Skeletal muscle cell (primary cell): ENCODE data around the gene NCKAP5L.
"Not testable (repeated sequence)": the region's sequence is repeated elsewhere in the genome, so short reads cannot be mapped to it uniquely, and the experiment has no call there.

Source experiments
- DNase-seq: peaks from one replicate; pipeline ENCODE4 v3.0.0-alpha.2; 2010; ENCODE audit warnings: low read depth
- H3K4me3 ChIP-seq: 2 replicates; pipeline ENCODE4 v1.5.1; 2011; ENCODE audit warnings: low read depth, mild to moderate bottlenecking, control low read depth, low read length, moderate library complexity

The NCKAP5L gene

DNA sequence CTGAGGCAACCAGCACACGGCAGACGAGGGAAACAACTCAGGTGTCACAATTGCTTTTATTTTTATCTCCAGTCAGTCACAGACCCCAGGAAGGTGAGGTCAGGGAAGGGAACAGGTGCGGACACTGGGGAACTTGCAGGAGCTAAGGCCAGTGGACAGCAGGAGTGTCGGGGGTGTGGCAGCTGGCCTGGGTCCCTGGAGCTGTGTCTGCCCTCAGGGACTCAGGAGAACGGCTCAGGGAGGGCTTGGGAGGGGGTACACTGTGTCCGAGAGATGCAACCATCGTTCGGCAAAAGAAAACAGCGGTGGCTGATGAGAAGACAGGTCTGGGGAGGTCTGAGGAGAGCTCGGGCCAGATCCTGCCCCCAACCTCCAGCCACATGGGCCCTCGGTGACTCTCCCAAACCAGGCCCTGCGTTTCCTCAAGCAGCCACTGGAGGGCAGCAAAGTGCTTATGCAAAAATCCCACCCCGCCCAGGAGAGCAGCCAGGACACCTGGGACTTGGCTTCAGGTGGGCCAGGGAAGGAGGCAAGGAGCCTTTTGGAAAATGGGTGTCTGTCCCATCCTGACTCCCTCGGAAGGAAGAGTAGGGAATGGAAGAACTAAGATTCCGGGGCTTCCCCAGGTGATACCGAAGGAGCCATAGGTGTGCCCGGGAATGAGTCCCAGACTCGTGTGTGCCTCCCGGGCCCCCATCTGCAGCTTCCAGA is 38.8 kb upstream of the NCKAP5L start:
- DNase-seq: no peak
- H3K4me3 ChIP-seq: no peak overlapping the region

DNA sequence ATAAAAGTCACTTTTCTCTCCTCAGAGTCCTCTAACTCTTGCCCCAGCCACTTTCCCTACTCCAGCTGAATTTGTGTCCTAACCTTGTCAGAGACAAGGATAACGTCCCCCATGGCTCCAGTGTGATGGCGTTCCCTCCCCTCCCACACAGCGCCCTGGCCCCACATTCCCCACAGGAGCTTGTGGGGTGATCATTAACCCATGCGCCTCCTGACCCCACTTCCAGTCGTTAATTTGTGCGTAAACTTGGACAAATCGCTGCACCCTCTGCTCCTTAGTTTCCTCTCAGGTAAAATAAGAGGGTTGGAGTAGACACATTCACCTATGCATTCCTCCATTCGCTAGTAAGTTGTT is 37.5 kb upstream of the NCKAP5L start:
- DNase-seq: no peak
- H3K4me3 ChIP-seq: no peak overlapping the region

DNA sequence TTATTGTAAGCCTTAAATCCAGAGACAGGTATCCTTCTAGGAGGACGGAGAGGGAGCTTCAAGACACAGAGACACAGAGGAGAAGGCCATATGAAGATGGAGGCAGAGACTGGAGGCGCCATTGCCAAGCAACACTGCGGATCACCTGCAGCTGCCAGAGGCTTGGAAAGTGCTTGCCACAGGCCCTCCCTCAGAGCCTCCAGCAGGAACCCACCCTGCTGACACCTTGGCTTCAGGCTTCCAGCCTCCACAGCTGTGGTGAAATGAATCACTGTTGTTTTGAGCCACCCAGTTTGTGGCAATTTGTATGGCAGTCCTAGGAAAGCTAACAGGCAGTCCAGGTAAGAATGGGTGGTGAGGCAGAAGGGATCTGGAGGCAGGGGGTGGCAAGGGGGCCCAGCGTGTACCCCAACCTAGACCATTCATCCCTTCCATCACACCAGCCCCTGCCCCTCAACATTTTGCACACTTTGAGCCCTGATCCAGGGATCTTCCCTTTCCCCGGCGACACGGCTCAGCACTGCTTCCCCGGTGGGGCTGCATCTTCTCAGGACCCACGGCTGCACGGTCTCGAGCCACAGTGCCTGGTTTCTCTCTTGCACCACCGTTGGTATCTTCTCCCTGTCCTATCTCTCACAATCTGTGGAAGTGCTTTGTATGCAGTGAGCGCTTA is 37.0 kb upstream of the NCKAP5L start:
- no peak for DNase-seq
- no peak overlapping the region for H3K4me3 ChIP-seq

DNA sequence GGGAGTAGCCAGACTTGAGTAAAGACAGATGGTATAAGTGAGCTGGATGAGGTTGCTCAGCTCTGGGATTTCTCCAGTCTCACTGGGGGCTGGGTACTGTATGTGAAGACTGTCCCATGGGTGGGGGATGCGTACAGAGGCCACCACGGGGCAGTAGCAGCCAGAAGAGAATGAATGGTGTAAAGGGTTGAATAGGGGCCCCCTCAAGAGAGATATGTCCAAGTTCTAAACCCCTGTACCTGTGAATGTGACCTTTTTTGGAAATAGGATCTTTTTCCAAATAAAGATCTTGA is 36.5 kb upstream of the NCKAP5L start:
- no peak for DNase-seq
- H3K4me3 ChIP-seq: no peak overlapping the region

DNA sequence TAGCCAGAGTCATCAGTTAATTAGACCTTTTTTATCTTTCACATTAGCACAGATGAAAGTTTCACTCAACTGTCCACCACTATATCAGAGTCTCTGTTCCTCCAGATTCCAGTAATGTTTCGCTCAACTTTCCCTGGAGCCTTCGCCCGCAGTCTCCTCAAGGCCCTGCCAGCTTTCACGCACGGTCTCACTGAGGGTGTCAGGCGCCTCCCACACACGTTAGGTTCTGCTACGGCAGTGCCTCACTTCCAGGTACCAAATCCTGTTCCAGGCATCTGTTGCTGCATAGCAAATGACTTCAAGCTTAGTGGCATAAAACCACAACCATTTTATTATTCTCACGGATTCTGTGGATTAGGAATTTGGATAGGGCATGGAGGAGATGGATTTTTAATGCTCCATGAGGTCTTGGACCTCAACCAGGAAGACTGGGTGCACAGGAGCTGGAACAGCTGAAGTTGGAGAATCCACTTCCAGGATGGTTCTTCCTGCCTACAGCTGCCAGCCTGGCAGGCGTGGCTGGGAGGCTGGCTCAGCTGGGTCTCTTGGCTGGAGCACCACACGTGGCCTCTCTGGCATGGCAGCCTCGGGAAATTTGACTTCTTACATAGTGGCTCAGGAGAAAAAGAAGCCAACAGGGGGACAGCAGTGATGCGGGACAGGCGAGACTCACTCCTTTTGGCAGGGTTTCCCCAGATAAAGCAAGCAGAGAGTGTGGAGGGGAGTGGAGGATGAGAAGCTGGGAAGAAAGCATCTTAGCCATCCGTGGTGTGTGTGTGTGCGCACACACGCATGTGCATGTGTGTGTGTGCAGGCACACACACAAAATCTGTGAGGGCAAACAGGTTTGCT is 36.0 kb upstream of the NCKAP5L start:
- DNase-seq: no peak
- no peak overlapping the region for H3K4me3 ChIP-seq

DNA sequence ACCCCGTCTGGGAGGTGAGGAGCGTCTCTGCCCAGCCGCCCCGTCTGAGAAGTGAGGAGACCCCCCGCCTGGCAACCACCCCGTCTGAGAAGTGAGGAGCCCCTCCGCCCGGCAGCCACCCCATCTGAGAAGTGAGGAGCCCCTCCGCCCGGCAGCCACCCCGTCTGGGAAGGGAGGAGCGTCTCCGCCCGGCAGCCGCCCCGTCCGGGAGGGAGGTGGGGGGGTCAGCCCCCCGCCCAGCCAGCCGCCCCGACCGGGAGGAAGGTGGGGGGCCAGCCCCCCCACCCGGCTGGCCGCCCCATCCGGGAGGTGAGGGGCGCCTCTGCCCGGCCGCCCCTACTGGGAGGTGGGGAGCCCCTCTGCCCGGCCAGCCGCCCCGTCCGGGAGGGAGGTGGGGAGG is 32.7 kb upstream of the NCKAP5L start:
- not testable (repeated sequence) for DNase-seq, H3K4me3 ChIP-seq

DNA sequence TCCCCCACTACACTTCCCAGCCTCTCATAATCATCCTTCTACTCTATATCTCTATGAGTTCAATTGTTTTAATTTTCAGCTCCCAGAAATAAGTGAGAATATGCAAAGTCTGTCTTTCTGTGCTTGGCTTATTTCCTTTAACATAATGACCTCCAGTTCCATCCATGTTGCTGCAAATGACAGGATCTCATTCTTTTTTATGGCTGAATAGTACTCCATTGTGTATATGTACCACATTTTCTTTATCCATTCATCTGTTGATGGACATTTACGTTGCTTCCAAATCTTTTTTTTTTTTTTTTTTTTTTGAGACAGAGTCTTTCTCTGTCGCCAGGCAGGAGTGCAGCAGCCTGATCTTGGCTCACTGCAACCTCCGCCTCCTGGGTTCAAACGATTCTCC is 27.7 kb upstream of the NCKAP5L start:
- not testable (repeated sequence) for DNase-seq, H3K4me3 ChIP-seq

DNA sequence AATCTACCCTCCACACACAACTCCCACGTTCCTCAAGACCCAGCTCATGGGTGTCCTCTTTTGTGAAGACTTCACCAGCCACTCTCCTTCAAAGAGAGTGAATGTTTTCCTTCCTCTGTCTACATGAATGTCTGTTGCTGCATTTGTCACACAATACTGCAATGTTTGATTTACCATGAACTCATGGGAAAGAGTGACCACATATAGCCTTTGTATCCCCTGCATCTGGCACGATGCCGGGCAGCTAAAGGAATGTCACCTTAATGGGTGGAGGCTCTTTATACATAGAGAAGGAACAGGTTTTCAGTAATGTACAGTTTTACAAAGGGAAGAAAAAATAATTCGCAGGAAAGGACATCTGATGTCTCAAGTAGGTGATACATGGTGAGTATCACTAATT is 26.8 kb upstream of the NCKAP5L start:
- H3K4me3 ChIP-seq: no peak overlapping the region
- DNase-seq: no peak

DNA sequence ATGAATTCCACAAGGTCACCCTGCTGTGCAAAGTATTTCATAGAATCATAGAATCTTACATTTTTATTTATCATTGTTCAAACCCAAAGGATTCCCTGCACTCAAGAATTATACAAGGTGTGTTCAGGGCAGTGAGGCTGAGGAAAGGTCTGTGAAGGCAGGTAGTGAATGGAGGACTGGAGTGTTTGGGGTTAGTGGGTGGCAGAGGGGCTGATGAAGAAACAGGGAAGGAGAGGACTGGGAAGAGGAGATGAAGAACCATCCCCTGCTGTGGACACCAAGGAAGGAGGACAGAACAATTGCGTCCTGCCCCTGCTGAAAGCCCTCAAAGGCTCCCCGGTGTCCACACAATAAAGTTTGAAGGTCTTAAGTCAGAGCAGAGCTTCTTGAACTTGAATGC is 25.5 kb upstream of the NCKAP5L start:
- no peak overlapping the region for H3K4me3 ChIP-seq
- DNase-seq: no peak

DNA sequence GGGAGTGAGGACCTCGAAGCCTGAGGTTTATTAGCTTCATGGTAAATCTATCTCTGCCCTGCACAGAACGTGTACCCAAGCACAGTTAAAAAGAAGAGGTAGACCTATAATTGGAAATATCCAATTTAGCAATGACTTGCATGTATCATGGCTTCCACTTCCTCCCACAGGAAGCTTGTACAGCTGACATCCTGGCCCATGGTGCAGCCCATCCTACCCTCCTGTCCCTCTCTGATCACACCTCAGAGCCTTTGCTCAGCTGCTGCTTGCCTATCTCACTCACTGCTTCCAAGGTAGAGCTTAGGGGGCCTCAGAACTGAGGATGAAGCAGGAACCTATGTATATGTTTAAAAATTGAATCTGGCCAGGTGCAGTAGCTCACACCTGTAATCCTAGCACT is 18.9 kb upstream of the NCKAP5L start:
- no peak for DNase-seq
- no peak overlapping the region for H3K4me3 ChIP-seq

DNA sequence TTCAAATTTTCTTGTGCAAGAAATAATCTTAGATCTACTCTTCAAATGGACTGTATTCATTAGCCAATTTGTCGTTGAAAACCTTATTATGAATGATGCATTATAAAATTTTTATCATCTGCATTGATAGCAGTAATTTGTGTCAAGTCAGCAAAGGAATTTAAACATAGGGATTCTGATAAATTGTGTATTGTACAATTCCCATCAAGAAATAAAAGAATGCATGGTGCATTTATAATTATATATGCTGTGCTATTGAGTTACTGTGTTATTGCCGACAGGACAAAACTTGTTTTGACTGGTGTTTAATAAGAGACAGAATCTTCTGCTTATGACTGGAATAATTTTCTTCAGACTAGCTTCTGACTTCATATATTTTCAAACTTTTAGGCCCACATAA is 17.8 kb upstream of the NCKAP5L start:
- DNase-seq: no peak
- H3K4me3 ChIP-seq: no peak overlapping the region

DNA sequence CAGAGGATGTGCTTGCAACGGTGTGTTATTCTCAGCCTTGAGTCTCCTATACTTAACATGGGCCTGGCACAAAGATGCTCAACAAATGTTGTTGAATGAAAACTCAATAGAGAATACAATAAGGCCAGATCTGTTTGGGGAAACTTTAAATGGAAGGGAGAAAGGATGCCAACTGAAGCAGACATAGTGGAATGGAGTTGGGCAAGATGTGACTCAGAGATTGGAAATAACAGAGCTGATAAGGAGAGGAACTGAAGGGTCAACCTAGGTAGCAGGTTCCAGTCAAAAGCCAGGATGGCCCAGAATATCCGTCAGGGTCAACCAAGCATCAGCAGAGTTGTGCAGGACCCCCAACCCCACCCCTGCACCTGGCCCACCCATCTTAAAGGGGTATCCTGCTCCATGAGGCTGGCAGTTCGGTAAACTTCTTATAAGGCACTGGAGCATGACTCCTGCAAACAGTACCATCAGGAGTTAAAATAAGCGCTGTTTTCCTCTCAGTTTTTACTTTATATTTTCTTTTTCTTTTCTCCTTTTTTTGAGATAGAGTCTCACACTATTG is 15.7 kb upstream of the NCKAP5L start:
- no peak overlapping the region for H3K4me3 ChIP-seq
- no peak for DNase-seq

DNA sequence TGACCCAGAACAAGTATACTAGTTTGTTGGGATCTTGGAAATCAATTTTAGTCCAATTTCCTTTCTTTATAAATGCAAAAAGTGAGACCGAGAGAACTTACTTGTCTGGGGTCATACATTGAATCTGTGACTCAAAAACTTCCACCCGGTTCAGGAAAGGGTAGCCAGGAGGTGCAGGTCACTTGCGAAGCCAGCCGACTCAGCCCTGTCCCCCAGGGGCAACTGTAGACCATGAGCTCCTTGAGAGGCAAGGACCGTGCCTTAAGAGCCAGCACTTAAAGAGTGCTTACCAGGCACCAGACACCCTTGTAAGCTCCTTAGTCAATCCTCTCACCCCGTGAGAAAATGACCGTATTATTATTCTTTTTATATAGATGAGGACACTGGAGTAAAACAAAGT is 15.2 kb upstream of the NCKAP5L start:
- peak overlapping the region; percentile 70 for H3K4me3 ChIP-seq
- no peak for DNase-seq

DNA sequence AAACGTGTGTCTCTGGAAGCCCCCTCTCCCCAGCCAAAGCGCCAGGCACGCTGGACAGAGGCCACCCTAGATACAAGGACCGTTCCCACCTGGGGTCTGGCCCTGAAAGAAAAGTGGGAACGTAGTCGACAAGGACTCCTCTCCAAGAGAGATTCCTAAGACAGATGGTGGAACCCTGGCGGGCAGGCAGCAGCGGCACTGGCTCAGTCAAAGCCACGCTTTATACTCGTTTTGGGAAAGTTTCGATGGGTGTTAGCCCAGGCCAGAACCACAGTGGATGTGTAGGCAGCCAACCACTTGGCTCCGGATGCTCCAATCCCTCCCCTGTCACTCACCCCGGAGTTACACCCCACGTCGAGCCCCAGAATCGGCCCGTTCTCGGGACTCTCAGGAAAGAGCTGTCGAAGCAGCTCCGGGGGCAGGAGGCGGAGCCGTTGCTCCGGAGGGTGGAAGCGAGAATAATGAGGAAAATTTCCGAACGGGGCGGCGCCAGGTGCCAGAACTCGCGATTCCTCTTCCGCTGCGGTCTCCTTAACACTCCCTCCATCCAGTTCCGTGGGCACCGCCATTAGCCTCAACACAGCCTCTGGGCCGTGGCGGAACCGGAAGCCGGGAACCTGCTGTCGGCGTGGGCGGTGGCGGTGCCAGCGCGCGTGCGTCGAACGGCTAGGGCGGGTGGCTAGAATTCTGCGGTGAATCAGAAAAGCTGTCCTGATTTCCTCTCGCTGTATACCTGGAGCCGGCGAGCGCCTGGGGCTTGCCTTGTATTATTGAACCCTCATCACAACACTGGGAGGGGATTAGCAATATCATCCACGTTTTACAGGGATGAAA is 14.5 kb upstream of the NCKAP5L start, which contains the start of gene BCDIN3D:
TSS of gene BCDIN3D (minus strand) at position 588 of the 834 bp plus-strand sequence. CDS start at position 569, 19 bp downstream.
- DNase-seq: peak; percentile 61

DNA sequence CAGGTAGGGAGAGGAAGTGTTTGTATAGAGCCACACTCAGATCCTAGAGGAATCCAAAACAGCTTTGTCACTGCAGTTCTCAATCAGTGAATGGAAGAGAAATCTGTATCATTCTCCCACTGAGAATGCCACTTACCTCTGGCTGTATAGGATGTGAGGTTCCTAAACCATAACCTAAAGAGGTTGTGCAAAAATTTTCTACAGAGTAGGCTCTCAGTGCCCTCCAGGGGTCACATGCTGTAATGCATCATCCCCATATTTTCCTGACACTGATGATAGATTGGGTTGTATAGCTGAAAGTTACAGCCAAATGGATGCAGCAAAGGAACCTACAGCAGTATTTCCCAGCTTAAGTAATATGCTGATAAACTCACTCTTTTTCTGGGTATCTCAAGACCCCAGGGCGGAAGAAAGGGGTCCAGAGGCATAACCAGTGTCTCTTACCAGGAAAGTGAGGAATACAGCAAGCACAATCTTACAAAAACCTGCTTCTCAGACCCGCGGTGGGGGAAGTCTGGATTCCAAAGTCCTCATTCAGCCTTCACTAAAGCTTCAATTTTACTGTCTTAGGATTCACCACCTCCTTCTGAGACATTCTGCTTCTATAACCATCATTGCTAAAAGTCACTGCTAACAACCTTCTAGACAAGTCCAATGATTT is 10.9 kb upstream of the NCKAP5L start:
- no peak for DNase-seq
- H3K4me3 ChIP-seq: no peak overlapping the region

More for the DNA sequence above, 14.5 kb upstream of the NCKAP5L start, which contains the start of gene BCDIN3D:
- peak within 1 kb of the TSS; percentile 70 for H3K4me3 ChIP-seq

DNA sequence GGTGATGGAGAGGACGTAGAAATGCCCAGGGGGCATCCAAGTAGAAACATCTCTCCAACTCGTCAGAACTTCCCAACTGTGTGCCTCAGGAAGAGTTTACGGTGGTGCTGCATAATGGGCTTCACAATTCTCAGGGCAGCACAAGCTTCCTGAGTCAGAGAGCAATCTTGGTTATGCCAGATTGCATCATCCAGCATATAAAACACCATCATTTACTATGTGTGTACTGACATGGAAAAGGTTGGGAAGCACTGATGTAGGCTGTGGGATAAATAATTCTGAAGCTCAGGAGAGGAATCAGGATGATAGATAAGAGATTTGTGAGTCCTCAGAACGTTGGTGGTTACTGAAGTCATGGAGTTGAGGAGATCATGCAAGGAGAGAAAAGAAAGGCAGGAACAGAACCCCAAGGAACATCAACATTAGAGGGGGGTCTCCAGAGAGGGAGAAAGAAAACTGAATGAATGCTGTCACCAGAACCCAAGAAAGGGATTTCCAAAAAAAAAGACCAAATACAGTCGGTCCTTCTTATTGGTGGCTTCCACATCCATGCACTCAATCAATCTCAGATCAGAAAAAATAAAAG is 4.7 kb upstream of the NCKAP5L start:
- no peak overlapping the region for H3K4me3 ChIP-seq
- no peak for DNase-seq

DNA sequence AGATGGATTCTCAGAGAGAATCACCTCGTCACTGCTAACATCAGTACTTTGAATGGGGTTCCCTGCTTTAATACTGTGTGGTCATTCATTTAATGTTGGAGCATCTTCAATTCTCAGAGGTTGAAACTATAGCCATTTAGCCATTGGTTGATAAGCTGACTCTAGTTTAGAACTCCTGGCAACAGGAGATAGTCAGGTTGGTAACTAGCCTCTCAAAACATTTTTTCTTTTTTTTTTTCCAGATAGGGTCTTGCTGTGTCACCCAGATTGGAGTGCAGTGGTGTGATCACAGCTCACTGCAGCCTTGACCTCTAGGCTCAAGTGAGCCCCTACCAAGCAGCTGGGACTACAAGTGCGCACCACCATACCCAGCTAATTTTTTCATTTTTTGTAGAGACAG is 3.5 kb upstream of the NCKAP5L start:
- H3K4me3 ChIP-seq: no peak overlapping the region
- no peak for DNase-seq

DNA sequence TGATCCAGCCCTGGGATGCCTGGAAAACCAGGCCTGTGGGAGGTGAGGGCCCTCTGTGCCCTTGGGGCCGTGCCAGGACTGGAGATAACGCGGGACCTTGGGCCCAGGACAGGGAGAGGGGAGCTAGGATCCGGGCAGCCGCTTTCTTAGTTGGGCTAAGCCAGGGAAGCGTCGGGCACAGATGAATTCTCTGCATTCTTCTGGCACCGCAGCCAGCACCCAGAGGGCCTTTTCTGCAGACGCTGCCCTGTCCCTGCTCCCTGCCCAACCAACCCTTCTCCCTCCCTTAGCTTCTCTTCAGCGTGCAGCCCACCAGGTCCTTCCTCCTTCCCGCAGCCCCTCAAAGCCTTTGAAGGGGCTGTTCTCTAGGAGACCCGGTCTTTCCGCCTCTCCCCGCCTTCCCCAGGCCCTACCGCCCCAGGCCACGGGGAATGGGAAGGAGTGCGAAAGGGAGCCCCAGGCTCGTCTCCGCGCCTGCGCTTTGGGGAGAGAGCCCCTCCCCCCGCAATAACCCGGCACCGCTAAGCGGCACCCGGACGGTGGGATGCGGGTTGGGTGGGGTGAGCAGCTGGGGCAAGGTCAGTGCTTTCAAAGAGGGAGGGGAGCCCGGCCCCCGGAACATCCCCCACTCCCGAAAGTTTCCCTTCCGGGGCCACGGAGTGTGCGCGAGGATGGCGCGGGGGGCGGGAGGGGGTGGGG is 663 bp downstream of the NCKAP5L start:
- H3K4me3 ChIP-seq: peak overlapping the region; percentile 86
- no peak for DNase-seq
